IMR-90 (cell line): ENCODE data around the gene ZMIZ1. TPM values are rescaled to one million over a fixed set of nuclear protein-coding genes. Genes with fewer than 3 reads are reported as not detected.

Source experiments
- ATAC-seq: fragments of 200-7000 bp; cut with Tn5 transposase; 2 replicates; pipeline ENCODE4 v1.9.1; 2020; ENCODE audit warnings: low read depth, mild to moderate bottlenecking, moderate library complexity
- BruUV-seq: library from RNA; stranded (reverse); fragments of 400-500 nt; replicated peaks from 2 replicates; lab custom pipeline; 2021; lab: Mats Ljungman, UMichigan
- CTCF ChIA-PET: fragments of 300-600 bp; formaldehyde crosslinking; extraction: SDS; loops from one replicate; lab custom pipeline; 2021; ENCODE audit warnings: antibody characterized with exemption; lab: Yijun Ruan, JAX
- POLR2A ChIA-PET: fragments of 300-600 bp; sonication (Branson Sonifier 250); formaldehyde crosslinking; loops from one replicate; lab custom pipeline; 2022; ENCODE audit warnings: antibody characterized with exemption; ENCODE audit not compliant: unreplicated experiment; lab: Charles Lee
- DNase-seq: peaks from one replicate; pipeline ENCODE4 v3.0.0; 2013
- H2AFZ ChIP-seq: replicated peaks from 2 replicates; pipeline ENCODE3; 2013; ENCODE audit warnings: low read length, mild to moderate bottlenecking; ENCODE audit not compliant: poor library complexity
- H2AK5ac ChIP-seq: 2 replicates; pipeline ENCODE4 v1.6.1; 2013; ENCODE audit warnings: low read depth, low read length, inconsistent platforms
- H2AK9ac ChIP-seq: replicated peaks from 2 replicates; pipeline ENCODE3; 2013; ENCODE audit warnings: mild to moderate bottlenecking, low read depth, low read length, moderate library complexity; ENCODE audit not compliant: poor library complexity
- H2BK120ac ChIP-seq: 2 replicates; pipeline ENCODE4 v1.6.1; 2013; ENCODE audit warnings: low read depth, low read length, inconsistent platforms
- H2BK15ac ChIP-seq: 3 replicates; pipeline ENCODE4 v1.6.1; 2013; ENCODE audit warnings: low read depth, low read length, inconsistent platforms
- H2BK20ac ChIP-seq: 2 replicates; pipeline ENCODE4 v1.6.1; 2013; ENCODE audit warnings: low read depth, mild to moderate bottlenecking, inconsistent platforms, low read length, moderate library complexity
- H2BK5ac ChIP-seq: 2 replicates; pipeline ENCODE4 v1.6.1; 2013; ENCODE audit warnings: mild to moderate bottlenecking, low read depth, low read length, inconsistent platforms; ENCODE audit not compliant: poor library complexity, severe bottlenecking
- H3K14ac ChIP-seq: replicated peaks from 2 replicates; pipeline ENCODE4 v1.6.1; 2013; ENCODE audit warnings: low read depth, low read length, inconsistent platforms
- H3K18ac ChIP-seq: 2 replicates; pipeline ENCODE4 v1.6.1; 2013; ENCODE audit warnings: low read depth, low read length, control low read depth
- H3K23ac ChIP-seq: 2 replicates; pipeline ENCODE4 v1.6.1; 2013; ENCODE audit warnings: low read depth, low read length, inconsistent platforms
- H3K27ac ChIP-seq: 2 replicates; pipeline ENCODE4 v1.5.1; 2013; ENCODE audit warnings: mild to moderate bottlenecking, control low read depth, low read length; ENCODE audit not compliant: insufficient read depth
- H3K27me3 ChIP-seq: 2 replicates; pipeline ENCODE4 v1.6.1; 2013; ENCODE audit warnings: low read length; ENCODE audit not compliant: control insufficient read depth, insufficient read depth
- H3K36me3 ChIP-seq: 2 replicates; pipeline ENCODE4 v1.6.1; 2013; ENCODE audit warnings: low read length, mixed read lengths; ENCODE audit not compliant: control insufficient read depth, insufficient read depth
- H3K4ac ChIP-seq: 2 replicates; pipeline ENCODE4 v1.6.1; 2013; ENCODE audit warnings: low read depth, low read length, inconsistent platforms
- H3K4me1 ChIP-seq: 2 replicates; pipeline ENCODE4 v1.6.1; 2013; ENCODE audit warnings: low read length, mixed read lengths; ENCODE audit not compliant: control insufficient read depth, insufficient read depth
- H3K4me2 ChIP-seq: 2 replicates; pipeline ENCODE4 v1.6.1; 2013; ENCODE audit warnings: low read depth, mild to moderate bottlenecking, control low read depth, low read length, moderate library complexity
- H3K4me3 ChIP-seq: 2 replicates; pipeline ENCODE4 v1.5.1; 2013; ENCODE audit warnings: low read depth, mild to moderate bottlenecking, control low read depth, low read length, moderate library complexity; ENCODE audit not compliant: insufficient read depth
- H3K56ac ChIP-seq: 2 replicates; pipeline ENCODE4 v1.6.1; 2013; ENCODE audit warnings: low read length, inconsistent platforms; ENCODE audit not compliant: insufficient read depth; ENCODE audit errors: extremely low read depth
- H3K79me1 ChIP-seq, 2 experiments: 2 replicates each; pipeline ENCODE4 v1.6.1; 2013; ENCODE audit warnings: low read length in 2 of 2, inconsistent platforms in 1 of 2, low read depth in 1 of 2
- H3K9ac ChIP-seq: 2 replicates; pipeline ENCODE4 v1.6.1; 2013; ENCODE audit warnings: low read depth, low read length, control low read depth
- H3K9me1 ChIP-seq: 2 replicates; pipeline ENCODE4 v1.6.1; 2013; ENCODE audit warnings: low read length, inconsistent platforms; ENCODE audit not compliant: insufficient read depth
- H3K9me3 ChIP-seq: 2 replicates; pipeline ENCODE4 v1.6.1; 2013; ENCODE audit warnings: low read length; ENCODE audit not compliant: control insufficient read depth, insufficient read depth
- H4K20me1 ChIP-seq: 2 replicates; pipeline ENCODE4 v1.6.1; 2013; ENCODE audit warnings: low read length, inconsistent platforms; ENCODE audit not compliant: insufficient read depth
- H4K5ac ChIP-seq: 2 replicates; pipeline ENCODE4 v1.6.1; 2013; ENCODE audit warnings: mild to moderate bottlenecking, low read depth, low read length, control low read depth
- H4K8ac ChIP-seq, 2 experiments: 2 replicates each; pipeline ENCODE4 v1.6.1; 2013; ENCODE audit warnings: low read depth in 2 of 2, low read length in 2 of 2, control low read depth in 1 of 2, inconsistent platforms in 1 of 2
- H4K91ac ChIP-seq: 2 replicates; pipeline ENCODE4 v1.6.1; 2013; ENCODE audit warnings: low read depth, low read length, inconsistent platforms; ENCODE audit not compliant: insufficient read depth
- CHD1 ChIP-seq: IDR thresholded peaks from 2 replicates; pipeline ENCODE4 v1.6.1; 2012; ENCODE audit warnings: low read depth, low read length, improper control_type of control experiment
- ELK1 ChIP-seq: fragments of 150-350 bp; IDR thresholded peaks from 2 replicates; pipeline ENCODE4 v1.6.1; 2016; ENCODE audit warnings: low read depth, mild to moderate bottlenecking, low read length, moderate library complexity, borderline replicate concordance
- POLR2A ChIP-seq: IDR thresholded peaks from 2 replicates; pipeline ENCODE4 v1.6.1; 2012; ENCODE audit warnings: mild to moderate bottlenecking, low read depth, low read length
- RCOR1 ChIP-seq: IDR thresholded peaks from 2 replicates; pipeline ENCODE4 v1.6.1; 2012; ENCODE audit warnings: mild to moderate bottlenecking, low read length, improper control_type of control experiment; ENCODE audit not compliant: insufficient replicate concordance
- WGBS, 2 experiments: methylation state at CpG; one replicate each; pipeline versions ENCODE4 v1.1.5 to v1.1.7; 2013; ENCODE audit warnings: missing lambda C conversion rate in 2 of 2; ENCODE audit not compliant: insufficient read length in 1 of 2; ENCODE audit errors: extremely low coverage in 2 of 2; 5-methylcytosine and 5-hydroxymethylcytosine counted together
- dilution Hi-C: fragments of 300-500 bp; cut with HindIII; formaldehyde crosslinking; loops from one replicate; pipeline ENCODE4 v1.14.3; 2018; ENCODE audit warnings: low sequenced_read_pairs; ENCODE audit not compliant: unreplicated experiment
- in situ Hi-C: fragments of 300-500 bp; cut with MboI; formaldehyde crosslinking; loops from 3 replicates; pipeline ENCODE4 v1.14.3; 2019; ENCODE audit warnings: low sequenced_read_pairs, inconsistent platforms, mixed read lengths
- intact Hi-C: fragments of 100-400 bp; cut with micrococcal nuclease; formaldehyde crosslinking; loops from 2 replicates; pipeline ENCODE4 v1.10.0; 2022
- polyA plus RNA-seq, 3 experiments: library from polyadenylated mRNA; depleted of rRNA; stranded (reverse); fragments of >200 nt; gene quantifications; 2 replicates each; pipeline ENCODE4 v1.2.3, GENCODE V29; 2012; ENCODE audit warnings: low replicate concordance in 1 of 3
- total RNA-seq: library from RNA; depleted of rRNA; stranded (reverse); fragments of >200 nt; gene quantifications from 2 replicates; pipeline ENCODE4 v1.2.3, GENCODE V29; 2012

Gene ZMIZ1
- total and polyA plus RNA-seq, 2 of the 4 experiments (the other 2 are of a cell fraction) = 6.6 to 48.7 TPM

- H2AK9ac ChIP-seq = peak overlapping the region; percentile 67
- H2BK5ac ChIP-seq = no peak overlapping the region
- no peak overlapping the region for H2AK5ac ChIP-seq
- H4K20me1 ChIP-seq = 0 out of 2 replicates have a peak, but pooled peaks cover 4% of the 10 kb centered on the region
- no peak overlapping the region for H3K18ac ChIP-seq
- 100% methylated on average over 1 of the region's 2 CpGs; no CpG with 5 or more reads in 1 of the 2 experiments for WGBS, 2 experiments
- POLR2A ChIA-PET = no interaction called here
- no peaks in the 10 kb centered on the region for H3K36me3 ChIP-seq
- BruUV-seq = no TSS peak
- H3K4me3 ChIP-seq = no peak overlapping the region
- H3K79me1 ChIP-seq = peaks cover 0 to 17% of the 10 kb centered on the region in 2 experiments; a peak in 2 of 4 replicates
- in situ Hi-C loops = no loop called here
- H2BK120ac ChIP-seq = no peak overlapping the region; the same call in 1 of the 2 replicates
- H2BK15ac ChIP-seq = 0 out of 3 replicates have a peak overlapping the region, but pooled peaks have one; percentile 17
- no peak overlapping the region for H3K4me2 ChIP-seq
- CTCF ChIA-PET = no interaction called here
- H4K5ac ChIP-seq = no peak overlapping the region
- peak overlapping the region; percentile 24 for H2AFZ ChIP-seq
- intact Hi-C loops = loop anchor here (5.0 to 10.0 kb wide), 6 partner anchors 118 to 510 kb away; no protein-coding TSS in a partner anchor
- H3K27me3 ChIP-seq = peaks cover 11% of the 10 kb centered on the region
- no peaks in the 10 kb centered on the region for H3K9me1 ChIP-seq
- H3K4ac ChIP-seq = no peak overlapping the region; the same call in 1 of the 2 replicates
- H3K23ac ChIP-seq = no peak overlapping the region; the same call in 1 of the 2 replicates
- H3K14ac ChIP-seq = no peak overlapping the region
- H3K4me1 ChIP-seq = peaks cover 3% of the 10 kb centered on the region; the same call in 1 of the 2 replicates
- H4K91ac ChIP-seq = no peak overlapping the region
- no peak overlapping the region for H3K9ac ChIP-seq
- dilution Hi-C loops = no loop called here
- no peak overlapping the region for H3K56ac ChIP-seq
- no peaks in the 10 kb centered on the region for H3K9me3 ChIP-seq
- TF ChIP-seq CHD1 (no peak), POLR2A (0 out of 2 replicates have a peak, but pooled peaks have one; percentile 6), RCOR1 (no peak), ELK1 (no peak)
- H4K8ac ChIP-seq = no peak overlapping the region
- no peak for ATAC-seq
- H3K27ac ChIP-seq = no peak overlapping the region
- no peak for DNase-seq
- H2BK20ac ChIP-seq = no peak overlapping the region
These were observed 3.6 kb upstream of the ZMIZ1 start for GRCh38 chr10:79065091-79065551.
